Right forelimb (tissue), 1 donor: ENCODE measurements around the gene BPIFB4.
"Not testable (repeated sequence)": the region's sequence is repeated elsewhere in the genome, so short reads cannot be mapped to it uniquely, and the experiment has no call there.

ENCODE experiments used
- DNase-seq: peaks from one replicate; pipeline ENCODE4 v3.0.0-alpha.2; 2018

Gene BPIFB4

GRCh38 chr20:33091147-33091546 lies 11.7 kb downstream of the BPIFB4 start:
- no peak for DNase-seq

DNA sequence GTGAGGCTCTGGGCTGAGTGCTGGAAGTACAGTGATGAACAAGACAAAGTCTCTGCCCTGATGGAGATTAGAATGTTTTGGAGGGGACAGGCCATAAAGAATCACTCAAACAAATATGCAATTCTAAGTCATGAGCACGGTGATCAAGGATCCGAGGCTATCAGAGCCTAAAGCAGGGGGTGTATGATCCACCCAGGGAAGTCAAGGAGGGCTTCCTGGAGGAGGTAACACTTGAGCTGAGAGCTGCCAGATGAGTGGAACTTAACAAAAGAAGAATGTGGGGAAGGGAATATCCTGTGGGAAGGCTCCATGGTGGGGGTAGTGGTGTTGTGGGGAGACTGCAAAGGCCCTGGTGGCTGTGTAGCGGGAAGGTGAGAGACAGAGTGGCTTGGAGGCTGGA lies 12.2 kb downstream of the BPIFB4 start:
- no peak for DNase-seq

- DNase-seq = no peak
Observed at GRCh38 chr20:33092361-33092760, 12.9 kb downstream of the BPIFB4 start.

- no peak for DNase-seq
Observed at GRCh38 chr20:33093074-33093473, 13.6 kb downstream of the BPIFB4 start.

DNA sequence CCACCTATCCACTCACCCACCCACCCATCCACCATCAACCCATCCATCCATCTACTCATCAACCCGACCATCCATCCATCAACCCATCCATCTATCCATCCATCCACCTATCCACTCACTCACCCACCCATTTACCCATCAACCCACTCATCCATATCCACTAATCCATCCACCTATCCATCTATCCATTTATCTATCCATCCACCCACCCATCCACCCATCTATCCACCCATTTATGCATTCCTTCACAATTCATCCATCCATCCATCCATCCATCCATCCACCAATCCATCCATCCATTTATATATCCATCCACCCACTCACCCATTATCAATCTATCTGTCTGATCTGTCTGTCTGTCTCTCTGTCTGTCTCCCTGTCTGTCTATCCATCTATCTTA lies 14.1 kb downstream of the BPIFB4 start:
- DNase-seq = no peak

DNA sequence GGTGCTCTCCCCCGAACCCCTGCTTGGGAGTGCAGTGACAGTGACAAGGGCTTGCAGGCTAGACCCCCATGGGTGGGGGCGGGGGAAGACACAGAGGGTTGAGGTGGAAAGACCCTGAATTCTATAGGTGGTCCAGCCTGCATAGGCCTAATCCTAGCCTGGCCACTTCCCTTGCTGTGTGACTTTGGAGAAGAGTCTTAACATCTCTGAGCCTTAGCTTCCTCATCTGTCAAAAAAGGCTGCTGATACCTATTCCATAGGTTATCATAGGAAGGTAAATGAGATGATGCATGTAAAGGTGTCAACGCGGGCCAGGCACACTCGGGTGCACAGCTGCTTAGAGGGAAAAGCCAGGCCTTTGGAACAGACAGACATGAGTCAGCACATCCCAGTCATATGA lies 15.8 kb downstream of the BPIFB4 start:
- no peak for DNase-seq

DNA sequence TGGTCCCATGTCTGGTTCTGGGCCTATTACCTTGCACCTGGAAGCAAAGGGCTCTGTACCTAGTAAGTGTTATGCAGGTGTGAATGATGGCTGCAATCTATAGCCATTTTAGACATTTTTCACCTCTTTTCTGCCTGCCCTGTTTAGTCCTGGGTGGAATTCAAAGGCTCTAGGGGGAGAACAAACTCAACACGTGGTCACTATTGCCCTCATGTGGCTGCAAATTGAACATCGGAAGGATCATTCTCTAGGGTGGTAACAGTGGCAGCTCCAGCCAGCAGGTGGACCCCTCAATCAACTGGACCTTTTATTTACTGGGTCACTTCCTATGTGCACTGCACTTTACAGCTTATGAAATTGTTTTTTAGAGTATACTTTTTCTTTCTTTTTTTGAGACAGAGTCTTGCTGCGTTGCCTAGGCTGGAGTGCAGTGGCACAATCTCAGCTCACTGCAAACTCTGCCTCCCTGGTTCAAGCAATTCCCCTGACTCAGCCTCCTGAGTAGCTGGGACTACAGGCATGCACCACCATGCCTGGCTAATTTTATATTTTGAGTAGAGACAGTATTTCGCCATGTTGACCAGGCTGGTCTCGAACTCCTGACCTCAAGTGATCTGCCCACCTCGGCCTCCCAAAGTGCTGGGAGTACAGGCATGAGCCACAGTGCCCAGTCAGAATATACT lies 16.6 kb downstream of the BPIFB4 start:
- not testable (repeated sequence) for DNase-seq

GRCh38 chr20:33097001-33097400 lies 17.6 kb downstream of the BPIFB4 start:
- no peak for DNase-seq

DNA sequence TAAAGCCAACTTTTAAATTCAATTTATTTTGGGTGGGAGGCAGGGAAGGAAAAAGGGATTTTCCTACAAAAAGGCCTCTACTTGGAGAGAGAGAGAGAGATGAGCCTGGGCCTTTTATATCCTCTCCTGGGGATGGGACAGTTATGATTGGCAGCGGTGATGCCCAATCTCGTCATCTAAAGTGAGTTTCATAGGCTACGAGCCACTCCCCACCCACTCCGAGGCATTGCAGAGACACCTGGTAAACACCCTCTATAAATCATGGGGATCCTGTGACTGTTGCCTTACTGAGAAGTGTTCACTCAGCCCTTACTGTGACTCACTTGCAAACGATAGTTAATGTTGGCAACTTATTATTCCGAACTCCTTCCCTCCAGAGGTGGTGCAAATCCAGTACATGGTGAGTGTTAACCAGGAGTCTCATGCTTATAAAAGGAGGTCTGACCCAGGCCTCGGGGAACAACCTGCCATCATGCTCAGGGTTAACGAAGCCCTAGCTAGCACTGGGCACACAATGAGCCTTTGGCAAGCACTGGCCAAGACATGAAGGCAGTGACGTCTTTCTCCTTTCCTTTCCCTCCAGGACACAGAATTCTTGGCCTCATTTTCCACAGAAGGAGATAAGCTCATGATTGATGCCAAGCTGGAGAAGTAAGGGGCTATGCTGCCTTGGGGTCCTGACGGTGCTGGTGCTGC lies 20.5 kb downstream of the BPIFB4 start:
- no peak for DNase-seq

DNA sequence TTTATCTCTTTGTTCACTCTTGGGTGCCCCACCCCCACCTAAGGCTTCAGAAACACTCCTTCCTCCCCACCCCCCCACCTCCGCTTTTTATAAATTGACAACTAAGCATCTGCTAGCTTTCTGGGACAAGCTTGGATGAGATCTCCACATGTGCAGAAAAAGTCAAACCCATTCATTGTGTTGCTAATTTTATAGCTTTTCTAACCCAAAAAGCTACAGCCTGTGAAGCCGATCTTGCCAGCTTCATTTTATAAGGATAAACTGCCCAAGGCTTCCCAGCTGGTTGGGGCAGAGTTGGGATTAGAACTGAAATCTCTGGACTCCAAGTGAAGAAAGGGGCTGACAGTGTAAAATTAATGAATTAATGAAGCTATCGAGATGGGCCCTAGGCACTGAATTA lies 24.1 kb downstream of the BPIFB4 start:
- DNase-seq = no peak

DNA sequence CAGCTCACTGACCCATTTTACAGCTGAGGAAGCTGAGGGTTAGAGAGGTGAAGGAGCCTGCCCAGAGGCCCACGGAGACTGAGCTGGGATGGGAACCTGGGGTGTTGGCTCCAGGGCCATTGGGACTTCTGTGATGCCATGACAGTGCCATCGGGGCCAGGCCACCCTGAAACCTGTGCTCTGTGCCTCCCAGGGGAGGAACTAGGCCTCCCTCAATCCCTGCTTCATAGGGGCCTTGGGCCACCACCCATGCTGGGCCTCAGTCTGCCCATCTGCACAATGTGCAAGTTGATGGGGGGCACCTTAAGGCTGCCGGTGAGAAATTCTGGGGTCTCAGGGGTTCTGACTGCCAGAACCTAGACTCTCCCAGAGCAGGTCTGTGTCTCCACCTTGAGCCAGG lies 24.9 kb downstream of the BPIFB4 start:
- no peak for DNase-seq

DNA sequence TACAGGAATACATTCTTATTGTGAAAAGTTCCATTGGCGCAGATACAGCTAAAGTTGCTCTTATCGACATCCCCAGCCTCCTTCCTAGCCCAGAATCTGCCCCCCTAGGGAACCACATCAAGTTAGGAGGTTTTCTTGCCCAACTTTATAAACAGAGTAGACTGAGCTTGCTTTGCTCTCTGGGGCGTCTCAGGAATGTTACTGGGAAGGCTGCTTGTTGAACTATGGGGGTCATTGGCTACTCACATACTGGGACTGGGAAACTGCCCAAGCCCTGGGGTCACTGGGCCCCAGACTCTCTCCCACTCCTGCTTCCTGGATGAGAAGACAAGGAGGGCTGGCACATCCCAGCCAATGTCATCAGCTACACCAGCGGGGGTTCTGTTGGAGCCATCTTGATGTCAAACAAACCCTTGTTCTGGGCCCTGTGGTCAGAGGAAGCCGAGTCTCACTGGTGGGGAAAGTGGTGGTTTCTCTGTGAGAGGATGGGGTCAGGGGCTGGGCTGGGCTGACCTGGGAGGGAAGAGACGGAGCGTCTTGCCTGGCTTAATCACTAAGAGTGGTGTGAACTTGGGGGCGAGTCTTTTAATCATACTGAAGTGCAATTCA lies 26.0 kb downstream of the BPIFB4 start:
- DNase-seq = no peak

DNA sequence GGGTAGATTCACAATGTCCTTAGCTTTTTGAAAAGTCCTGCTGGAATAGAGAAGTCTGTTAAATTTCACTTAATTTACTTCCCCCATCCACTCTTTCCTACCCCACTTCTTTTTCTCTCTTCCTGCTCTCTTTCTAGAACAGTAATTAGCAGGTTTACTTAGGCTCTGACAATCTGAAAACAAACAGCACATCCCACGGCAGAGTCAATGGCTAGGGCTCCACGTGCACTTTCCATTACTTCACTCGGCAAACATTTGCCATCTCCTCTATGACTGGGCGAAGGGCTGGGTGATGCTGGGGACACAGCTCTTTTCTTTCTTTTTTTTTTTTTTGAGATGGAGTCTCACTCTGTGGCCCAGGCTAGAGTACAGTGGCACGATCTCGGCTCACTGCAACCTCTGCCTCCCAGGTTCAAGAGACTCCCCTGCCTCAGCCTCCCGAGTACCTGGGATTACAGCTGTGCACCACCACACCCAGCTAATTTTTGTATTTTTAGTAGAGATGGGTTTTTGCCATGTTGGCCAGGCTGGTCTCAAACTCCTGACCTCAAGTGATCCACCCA lies 26.7 kb downstream of the BPIFB4 start:
- DNase-seq = not testable (repeated sequence)

DNA sequence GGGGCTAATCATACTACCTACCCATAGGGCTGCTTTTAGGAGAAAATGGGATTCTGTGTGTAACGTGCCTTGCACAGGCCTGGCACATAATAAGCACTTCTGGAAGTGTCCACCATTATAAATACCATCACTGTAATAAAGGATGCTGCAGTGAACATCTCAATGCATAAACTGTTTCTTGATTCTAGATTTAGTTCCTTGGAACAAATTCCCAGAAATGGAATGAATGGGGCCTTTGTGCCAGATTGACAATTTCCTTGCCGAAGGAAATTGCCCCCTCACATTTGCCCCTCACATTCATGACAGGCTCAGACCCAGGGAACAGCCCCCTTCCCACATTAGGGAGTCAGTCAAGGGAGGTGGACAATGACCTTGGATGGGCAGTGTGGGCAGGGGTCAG lies 29.2 kb downstream of the BPIFB4 start:
- DNase-seq = no peak

DNA sequence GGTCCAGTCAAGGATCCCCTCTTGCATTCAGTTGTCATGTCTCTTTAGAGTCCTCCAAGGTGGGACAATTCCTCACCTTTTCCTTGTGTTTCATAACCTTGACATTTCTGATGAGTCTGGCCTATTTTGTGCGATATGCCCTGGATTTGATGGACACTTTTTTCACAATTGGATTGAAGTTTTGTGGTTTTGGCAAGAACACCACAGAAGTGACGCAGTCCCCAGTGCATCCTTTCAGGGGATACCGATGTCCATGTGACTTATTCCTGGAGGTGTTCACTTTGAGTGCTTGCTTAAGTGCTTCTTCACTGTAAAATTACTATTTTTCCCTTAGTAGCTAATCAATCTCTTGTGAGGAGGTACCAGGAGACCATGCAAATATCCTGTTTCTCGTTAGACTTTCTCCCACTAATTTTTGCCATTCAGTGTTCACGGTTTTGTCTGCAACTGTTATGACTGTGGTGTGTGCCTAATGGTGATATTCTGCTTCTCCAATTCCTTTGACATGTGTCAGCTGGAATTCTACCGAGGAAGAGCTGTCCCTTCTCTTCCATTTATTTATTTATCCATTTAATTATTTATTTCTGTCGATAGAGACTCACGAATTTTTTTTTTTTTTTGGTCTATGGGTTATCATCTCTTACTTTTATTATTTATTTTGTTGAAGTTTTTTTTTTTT lies 30.8 kb downstream of the BPIFB4 start:
- DNase-seq = no peak

- DNase-seq = no peak
Observed at GRCh38 chr20:33111306-33111705, 31.9 kb downstream of the BPIFB4 start.

DNA sequence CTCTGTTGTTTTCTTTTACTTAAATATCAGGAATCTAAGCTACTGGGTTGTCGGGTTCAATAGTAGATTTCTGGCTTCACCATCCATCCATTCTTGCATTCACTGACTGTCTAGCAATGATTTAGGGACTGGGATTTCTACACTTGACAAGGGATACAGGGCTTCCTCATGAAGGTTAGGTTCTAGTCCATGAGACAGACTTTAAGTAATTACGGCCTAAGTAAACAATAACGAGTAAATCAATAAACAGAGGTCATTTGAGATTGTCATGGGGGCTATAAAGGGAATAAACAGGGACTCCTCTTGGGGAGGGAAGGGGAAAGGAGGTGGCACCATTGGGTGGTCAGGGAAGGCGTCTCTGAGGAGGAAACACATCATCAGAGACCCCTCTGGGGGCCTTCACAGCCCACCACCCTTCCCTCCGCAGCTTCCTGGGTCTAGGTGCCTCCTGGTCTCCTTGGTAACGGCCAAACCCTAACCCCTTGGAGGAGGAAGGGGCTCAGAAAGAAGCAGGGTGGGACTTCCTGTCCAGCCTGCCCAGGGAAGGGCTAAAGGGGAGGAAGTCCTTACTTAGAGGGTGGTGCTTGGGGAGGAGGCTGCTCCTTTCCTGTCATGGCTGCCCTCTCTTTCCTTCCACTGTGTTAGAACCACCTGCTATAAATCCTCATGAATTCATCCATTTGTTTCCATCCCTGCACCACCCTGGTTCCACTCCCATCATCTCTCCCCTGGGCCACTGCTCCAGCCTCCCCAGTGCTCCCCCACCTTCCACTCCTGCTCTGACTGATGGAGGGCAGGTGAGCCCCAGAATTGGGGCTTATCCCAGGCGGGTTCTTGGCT lies 33.3 kb downstream of the BPIFB4 start:
- no peak for DNase-seq

DNA sequence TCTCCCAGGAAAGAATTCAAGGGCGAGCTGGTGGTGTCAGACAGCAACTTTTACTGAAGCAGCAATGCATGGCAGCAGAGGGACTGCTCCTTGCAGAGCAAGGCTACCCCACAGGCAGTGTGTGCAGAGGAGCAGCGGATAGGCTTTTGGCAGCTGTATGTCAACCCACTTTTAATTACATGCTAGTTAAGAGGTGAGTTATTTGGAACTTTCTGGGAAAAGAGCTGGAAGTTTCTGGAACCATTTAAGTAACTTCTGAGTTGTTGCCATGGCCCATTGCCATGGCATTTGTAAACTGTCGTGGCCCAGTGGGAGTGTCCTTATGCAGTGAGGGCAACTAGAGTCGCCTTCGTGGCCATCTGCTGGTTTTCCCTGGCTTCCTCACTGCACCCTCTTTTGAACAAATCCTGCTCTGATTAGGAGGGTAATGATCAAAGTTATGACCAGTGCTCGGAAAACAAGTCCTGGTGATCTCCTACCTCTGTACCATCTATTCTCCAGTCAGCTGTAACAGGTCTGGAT lies 34.0 kb downstream of the BPIFB4 start:
- DNase-seq = no peak

DNA sequence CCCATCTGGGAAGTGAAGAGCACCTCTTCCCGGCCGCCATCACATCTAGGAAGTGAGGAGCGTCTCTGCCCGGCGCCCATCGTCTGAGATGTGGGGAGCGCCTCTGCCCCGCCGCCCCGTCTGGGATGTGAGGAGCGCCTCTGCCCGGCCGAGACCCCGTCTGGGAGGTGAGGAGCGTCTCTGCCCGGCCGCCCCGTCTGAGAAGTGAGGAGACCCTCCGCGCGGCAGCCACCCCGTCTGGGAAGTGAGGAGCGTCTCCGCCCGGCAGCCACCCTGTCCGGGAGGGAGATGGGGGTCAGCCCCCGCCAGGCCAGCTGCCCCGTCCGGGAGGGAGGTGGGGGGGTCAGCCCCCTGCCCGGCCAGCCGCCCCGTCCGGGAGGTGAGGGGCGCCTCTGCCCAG lies 36.1 kb downstream of the BPIFB4 start:
- not testable (repeated sequence) for DNase-seq

GRCh38 chr20:33119725-33120720 lies 40.6 kb downstream of the BPIFB4 start:
- DNase-seq = no peak

GRCh38 chr20:33120934-33121333 lies 41.5 kb downstream of the BPIFB4 start:
- DNase-seq = no peak
